Peyer's patch (tissue), 4 donors: ENCODE results near the gene SMC1B.

Source experiments
- CTCF ChIP-seq, 6 experiments: fragments of 450-650 bp in 4 of 6; fragments of 200-600 bp in 2 of 6; sonication (generic) in 1 of 6; IDR thresholded peaks; one replicate each; pipeline ENCODE4 v1.5.1; 2017 to 2019; ENCODE audit warnings: antibody characterized with exemption in 6 of 6, mild to moderate bottlenecking in 3 of 6, moderate library complexity in 1 of 6
- POLR2A ChIP-seq, 2 donors: fragments of 450-650 bp; IDR thresholded peaks; one replicate each; pipeline ENCODE4 v1.5.1; 2017; ENCODE audit warnings: antibody characterized with exemption in 2 of 2, mild to moderate bottlenecking in 2 of 2, moderate library complexity in 2 of 2

GRCh38 chr22:45430871-45431270, 17.5 kb upstream of the SMC1B start:
- TF ChIP-seq CTCF (IDR thresholded peaks at IDR 0.05) = no peak
- no peak for TF ChIP-seq POLR2A (IDR thresholded peaks at IDR 0.05)
